Ishikawa (cell line): ENCODE results near the gene ZSWIM6.
A peak's percentile ranks its signal among the peaks of the same experiment; 100 is the strongest.

Experiments used
- CEBPB ChIP-seq: IDR thresholded peaks from 2 replicates; pipeline ENCODE4 v1.6.1; 2012
- EP300 ChIP-seq: IDR thresholded peaks from 2 replicates; pipeline ENCODE4 v1.6.1; 2012; ENCODE audit warnings: borderline replicate concordance
- FOXM1 ChIP-seq: IDR thresholded peaks from 2 replicates; pipeline ENCODE4 v1.6.1; 2012; ENCODE audit warnings: low read depth, borderline replicate concordance
- NFIC ChIP-seq: IDR thresholded peaks from 2 replicates; pipeline ENCODE4 v1.6.1; 2012
- RAD21 ChIP-seq: IDR thresholded peaks from 2 replicates; pipeline ENCODE4 v1.6.1; 2012; ENCODE audit warnings: low read depth
- TCF12 ChIP-seq: IDR thresholded peaks from 2 replicates; pipeline ENCODE4 v1.6.1; 2012; ENCODE audit warnings: low read depth
- YY1 ChIP-seq: IDR thresholded peaks from 2 replicates; pipeline ENCODE4 v1.6.1; 2012; ENCODE audit warnings: low read depth
- TF ChIP-seq, protein P1 (sequence below): IDR thresholded peaks from 2 replicates; pipeline ENCODE4 v1.6.1; 2012
- TF ChIP-seq, protein P2 (sequence below): IDR thresholded peaks from 2 replicates; pipeline ENCODE4 v1.6.1; 2012; ENCODE audit warnings: low read depth, mild to moderate bottlenecking

DNA sequence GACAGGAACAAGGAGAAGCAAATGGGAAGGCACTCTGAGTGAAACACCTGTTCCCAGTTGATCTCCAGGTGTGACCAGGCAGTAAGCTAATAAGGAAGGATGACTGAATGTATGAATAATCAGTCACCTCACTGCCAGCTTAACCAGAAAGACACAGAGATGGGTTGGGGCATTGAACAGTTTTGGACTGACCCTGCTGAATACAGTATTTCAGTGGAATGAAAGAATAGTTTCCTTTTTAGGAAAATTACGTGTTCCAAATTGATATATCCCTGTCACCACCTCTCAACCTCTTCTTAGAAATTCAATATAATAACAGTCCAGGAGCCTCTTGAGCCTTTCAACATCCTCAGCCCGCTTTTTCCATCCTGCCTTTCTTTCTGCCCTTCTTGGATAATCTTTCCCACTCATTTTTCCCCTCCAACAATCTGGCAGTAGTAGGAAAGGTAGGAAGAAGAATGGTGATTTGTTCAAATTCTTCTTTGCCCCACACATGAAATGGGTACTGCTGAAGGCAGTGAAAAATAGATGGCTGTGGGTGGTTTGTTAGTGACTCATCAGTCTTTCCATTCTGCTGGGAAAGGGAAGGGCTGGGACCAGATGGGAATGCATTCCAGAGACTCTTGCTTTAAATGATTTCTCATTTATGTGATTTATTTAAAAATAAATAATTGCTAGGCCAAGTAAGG, 117.9 kb downstream of the ZSWIM6 start:
- TF ChIP-seq YY1 (no peak), EP300 (no peak), TCF12 (peak; percentile 38; the same call in 1 of the 2 replicates), FOXM1 (no peak), NFIC (0 out of 2 replicates have a peak, but pooled peaks have one; percentile 24), RAD21 (no peak), CEBPB (no peak)
- TF ChIP-seq, protein P1, sequence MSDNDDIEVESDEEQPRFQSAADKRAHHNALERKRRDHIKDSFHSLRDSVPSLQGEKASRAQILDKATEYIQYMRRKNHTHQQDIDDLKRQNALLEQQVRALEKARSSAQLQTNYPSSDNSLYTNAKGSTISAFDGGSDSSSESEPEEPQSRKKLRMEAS = no peak
- TF ChIP-seq, protein P2, sequence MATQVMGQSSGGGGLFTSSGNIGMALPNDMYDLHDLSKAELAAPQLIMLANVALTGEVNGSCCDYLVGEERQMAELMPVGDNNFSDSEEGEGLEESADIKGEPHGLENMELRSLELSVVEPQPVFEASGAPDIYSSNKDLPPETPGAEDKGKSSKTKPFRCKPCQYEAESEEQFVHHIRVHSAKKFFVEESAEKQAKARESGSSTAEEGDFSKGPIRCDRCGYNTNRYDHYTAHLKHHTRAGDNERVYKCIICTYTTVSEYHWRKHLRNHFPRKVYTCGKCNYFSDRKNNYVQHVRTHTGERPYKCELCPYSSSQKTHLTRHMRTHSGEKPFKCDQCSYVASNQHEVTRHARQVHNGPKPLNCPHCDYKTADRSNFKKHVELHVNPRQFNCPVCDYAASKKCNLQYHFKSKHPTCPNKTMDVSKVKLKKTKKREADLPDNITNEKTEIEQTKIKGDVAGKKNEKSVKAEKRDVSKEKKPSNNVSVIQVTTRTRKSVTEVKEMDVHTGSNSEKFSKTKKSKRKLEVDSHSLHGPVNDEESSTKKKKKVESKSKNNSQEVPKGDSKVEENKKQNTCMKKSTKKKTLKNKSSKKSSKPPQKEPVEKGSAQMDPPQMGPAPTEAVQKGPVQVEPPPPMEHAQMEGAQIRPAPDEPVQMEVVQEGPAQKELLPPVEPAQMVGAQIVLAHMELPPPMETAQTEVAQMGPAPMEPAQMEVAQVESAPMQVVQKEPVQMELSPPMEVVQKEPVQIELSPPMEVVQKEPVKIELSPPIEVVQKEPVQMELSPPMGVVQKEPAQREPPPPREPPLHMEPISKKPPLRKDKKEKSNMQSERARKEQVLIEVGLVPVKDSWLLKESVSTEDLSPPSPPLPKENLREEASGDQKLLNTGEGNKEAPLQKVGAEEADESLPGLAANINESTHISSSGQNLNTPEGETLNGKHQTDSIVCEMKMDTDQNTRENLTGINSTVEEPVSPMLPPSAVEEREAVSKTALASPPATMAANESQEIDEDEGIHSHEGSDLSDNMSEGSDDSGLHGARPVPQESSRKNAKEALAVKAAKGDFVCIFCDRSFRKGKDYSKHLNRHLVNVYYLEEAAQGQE = no peak
